ENCODE results near the gene SMIM33. TPM values are rescaled to one million over a fixed set of nuclear protein-coding genes. Genes with fewer than 3 reads are reported as not detected.

SMIM33 gene
- total RNA-seq, 1 donor from 2014 or later, result not detected

GRCh38 chr5:139460455-139460854 lies 10.3 kb upstream of the SMIM33 start:
- no peak for TF ChIP-seq POLR2A (IDR thresholded peaks at IDR 0.05)
- TF ChIP-seq CTCF (IDR thresholded peaks at IDR 0.05), result no peak
- TF ChIP-seq POLR2AphosphoS5 (IDR thresholded peaks at IDR 0.05; ENCODE audit: insufficient read depth in 1 of 2, low read depth in 1 of 2), result no peak
- no peak overlapping the region for H3K27ac ChIP-seq

GRCh38 chr5:139461176-139461575 lies 9.6 kb upstream of the SMIM33 start:
- Histone ChIP-seq H3K27ac (peak overlapping the region; percentile 12), H3K4me1 (peaks cover 10% of the 10 kb centered on the region), H3K27me3 (no peaks in the 10 kb centered on the region), H3K4me3 (peak overlapping the region; percentile 10 to 37), H3K36me3 (no peaks in the 10 kb centered on the region), H3K9me3 (no peaks in the 10 kb centered on the region)
- TF ChIP-seq CTCF (IDR thresholded peaks at IDR 0.05), result no peak
- DNase-seq (ENCODE audit: extremely low spot score in 2 of 2), result no peak
- intact Hi-C loops (cut with DNase I), result no loop called here

More at GRCh38 chr5:139460455-139460854, 10.3 kb upstream of the SMIM33 start:
- Histone ChIP-seq H3K27me3 (no peaks in the 10 kb centered on the region), H3K4me1 (peaks cover 10% of the 10 kb centered on the region), H3K9me3 (no peaks in the 10 kb centered on the region), H3K36me3 (no peaks in the 10 kb centered on the region), H3K4me3 (no peak overlapping the region)
- intact Hi-C loops (cut with DNase I), result no loop called here
- DNase-seq (ENCODE audit: extremely low spot score in 2 of 2), result no peak

GRCh38 chr5:139461698-139462097 lies 9.1 kb upstream of the SMIM33 start:
- DNase-seq (ENCODE audit: extremely low spot score in 2 of 2), result no peak
- no peaks in the 10 kb centered on the region for H3K9me3 ChIP-seq
- peak overlapping the region; percentile 10 to 37 for H3K4me3 ChIP-seq
- no peaks in the 10 kb centered on the region for H3K36me3 ChIP-seq
- no peaks in the 10 kb centered on the region for H3K27me3 ChIP-seq
- H3K27ac ChIP-seq, result no peak overlapping the region
- intact Hi-C loops (cut with DNase I), result no loop called here
- no peak for TF ChIP-seq POLR2A (IDR thresholded peaks at IDR 0.05)
- no peak for TF ChIP-seq CTCF (IDR thresholded peaks at IDR 0.05)
- peaks cover 10% of the 10 kb centered on the region for H3K4me1 ChIP-seq

- Histone ChIP-seq H3K27ac (peak within 1 kb of the TSS; percentile 43), H3K4me1 (peaks cover 10% of the 10 kb centered on the region), H3K9me3 (no peaks in the 10 kb centered on the region), H3K27me3 (no peaks in the 10 kb centered on the region), H3K36me3 (no peaks in the 10 kb centered on the region), H3K4me3 (peak within 1 kb of the TSS; percentile 10 to 37)
- TF ChIP-seq POLR2AphosphoS5 (IDR thresholded peaks at IDR 0.05; ENCODE audit: insufficient read depth in 1 of 2, low read depth in 1 of 2) (no peak), POLR2A (IDR thresholded peaks at IDR 0.05) (no peak), CTCF (IDR thresholded peaks at IDR 0.05) (no peak)
- DNase-seq (ENCODE audit: extremely low spot score in 2 of 2), result no peak
- intact Hi-C loops (cut with DNase I), result no loop called here
Observed at GRCh38 chr5:139462586-139463276, 8.1 kb upstream of the SMIM33 start, which contains the start of gene ECSCR. Gene ECSCR (minus strand): TSS chr5:139462743. CDS start chr5:139462670, 73 bp downstream.

- H3K27ac ChIP-seq, result no peak overlapping the region
- H3K4me1 ChIP-seq, result peaks cover 12% of the 10 kb centered on the region
- no peaks in the 10 kb centered on the region for H3K36me3 ChIP-seq
- H3K4me3 ChIP-seq, result no peak overlapping the region
- TF ChIP-seq POLR2A (IDR thresholded peaks at IDR 0.05) (no peak), POLR2AphosphoS5 (IDR thresholded peaks at IDR 0.05; ENCODE audit: insufficient read depth in 1 of 2, low read depth in 1 of 2) (no peak), CTCF (IDR thresholded peaks at IDR 0.05) (no peak)
- H3K27me3 ChIP-seq, result no peaks in the 10 kb centered on the region
- H3K9me3 ChIP-seq, result no peaks in the 10 kb centered on the region
- intact Hi-C loops (cut with DNase I), result no loop called here
- no peak for DNase-seq (ENCODE audit: extremely low spot score in 2 of 2)
Observed at GRCh38 chr5:139468421-139468931, 2.3 kb upstream of the SMIM33 start.
